Activated T-cell treated with anti-CD3 and anti-CD28 coated beads for 48 hours (primary cell): Measurements from ENCODE around the gene FOS.
"Not testable (repeated sequence)": the region's sequence is repeated elsewhere in the genome, so short reads cannot be mapped to it uniquely, and the experiment has no call there.

Experiments
- DNase-seq: peaks from one replicate; pipeline ENCODE4 v3.0.0-alpha.2; 2020; ENCODE audit warnings: low read depth

FOS gene

DNA sequence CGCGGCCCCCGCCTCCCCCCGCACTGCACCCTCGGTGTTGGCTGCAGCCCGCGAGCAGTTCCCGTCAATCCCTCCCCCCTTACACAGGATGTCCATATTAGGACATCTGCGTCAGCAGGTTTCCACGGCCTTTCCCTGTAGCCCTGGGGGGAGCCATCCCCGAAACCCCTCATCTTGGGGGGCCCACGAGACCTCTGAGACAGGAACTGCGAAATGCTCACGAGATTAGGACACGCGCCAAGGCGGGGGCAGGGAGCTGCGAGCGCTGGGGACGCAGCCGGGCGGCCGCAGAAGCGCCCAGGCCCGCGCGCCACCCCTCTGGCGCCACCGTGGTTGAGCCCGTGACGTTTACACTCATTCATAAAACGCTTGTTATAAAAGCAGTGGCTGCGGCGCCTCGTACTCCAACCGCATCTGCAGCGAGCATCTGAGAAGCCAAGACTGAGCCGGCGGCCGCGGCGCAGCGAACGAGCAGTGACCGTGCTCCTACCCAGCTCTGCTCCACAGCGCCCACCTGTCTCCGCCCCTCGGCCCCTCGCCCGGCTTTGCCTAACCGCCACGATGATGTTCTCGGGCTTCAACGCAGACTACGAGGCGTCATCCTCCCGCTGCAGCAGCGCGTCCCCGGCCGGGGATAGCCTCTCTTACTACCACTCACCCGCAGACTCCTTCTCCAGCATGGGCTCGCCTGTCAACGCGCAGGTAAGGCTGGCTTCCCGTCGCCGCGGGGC lies at the start of gene FOS:
Gene FOS (plus strand): TSS at position 407 of the 731 bp plus-strand sequence. CDS start 155 bp downstream, at position 562.
- peak; percentile 74 for DNase-seq

DNA sequence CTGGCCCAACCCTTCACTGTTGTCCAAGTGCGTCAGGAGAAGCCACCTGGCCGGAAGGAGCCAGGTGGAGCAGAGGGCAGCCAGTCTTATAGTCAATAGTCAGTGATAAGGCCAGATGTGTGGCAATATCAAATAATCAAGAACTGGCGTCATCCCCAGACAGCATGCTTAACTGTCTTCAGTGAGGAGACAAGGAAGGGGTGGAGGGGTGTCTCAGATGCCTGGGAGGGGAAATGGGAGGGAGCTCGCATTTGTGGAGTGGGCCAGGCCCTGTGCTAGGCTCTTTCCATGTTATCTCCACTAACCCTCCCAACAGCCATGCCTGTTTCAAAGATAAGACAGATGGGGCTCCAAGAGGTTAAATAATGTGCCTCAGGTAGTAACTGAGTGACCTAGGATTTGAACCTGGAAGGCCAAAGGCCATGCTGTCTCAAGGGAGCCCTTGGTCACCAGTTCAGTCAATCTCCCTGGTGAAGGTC lies 48.9 kb upstream of the FOS start:
- DNase-seq, result no peak

DNA sequence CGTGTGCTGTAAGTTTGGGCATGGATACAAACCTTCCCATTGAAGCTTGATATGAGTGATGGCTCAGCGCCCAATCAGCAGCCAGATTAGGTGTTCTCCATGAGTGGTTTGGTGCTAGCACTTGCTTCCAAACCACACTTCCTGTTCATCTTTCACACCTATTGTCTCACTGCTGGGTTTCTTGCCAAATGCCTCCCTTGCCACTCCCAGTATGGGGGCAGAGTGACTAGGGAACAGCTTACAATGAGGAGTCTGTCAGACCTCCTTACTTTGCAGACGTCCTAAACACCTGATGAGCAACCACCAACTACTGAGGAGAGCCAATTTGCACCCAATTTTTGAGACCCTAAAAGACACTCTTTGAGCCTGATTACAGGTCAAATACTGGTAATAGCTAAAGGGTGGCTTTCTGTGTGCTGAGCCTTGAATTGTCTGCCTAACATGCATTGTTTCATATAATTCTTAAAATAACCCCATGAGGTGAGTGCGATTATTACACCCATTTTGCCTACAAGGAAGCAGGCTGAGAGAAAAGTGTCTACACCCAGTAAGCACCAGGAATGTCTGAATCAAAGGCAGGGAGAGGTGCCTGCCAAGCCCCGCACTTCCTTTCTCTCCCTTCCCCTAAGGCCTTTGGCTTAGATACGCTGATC lies 48.4 kb upstream of the FOS start:
- DNase-seq, result peak; percentile 17

DNA sequence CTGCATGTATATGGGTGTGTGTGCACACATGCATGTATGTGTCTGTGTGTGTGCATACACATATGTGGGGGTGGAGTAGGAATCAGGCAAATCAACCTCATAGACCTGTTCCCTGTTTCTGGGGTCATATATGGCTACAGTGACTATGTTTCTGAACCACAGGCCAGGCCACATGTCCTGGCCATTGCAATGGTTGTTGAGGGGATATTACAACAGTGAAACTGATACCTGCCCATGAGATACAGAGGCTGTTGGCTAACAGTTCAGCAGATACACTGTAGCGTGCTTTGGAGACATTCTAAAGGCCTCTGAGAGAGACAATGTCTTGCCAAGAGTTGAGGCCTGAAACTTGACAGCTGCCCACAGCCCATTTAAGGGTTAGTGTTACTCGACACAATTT lies 47.3 kb upstream of the FOS start:
- DNase-seq, result no peak

DNA sequence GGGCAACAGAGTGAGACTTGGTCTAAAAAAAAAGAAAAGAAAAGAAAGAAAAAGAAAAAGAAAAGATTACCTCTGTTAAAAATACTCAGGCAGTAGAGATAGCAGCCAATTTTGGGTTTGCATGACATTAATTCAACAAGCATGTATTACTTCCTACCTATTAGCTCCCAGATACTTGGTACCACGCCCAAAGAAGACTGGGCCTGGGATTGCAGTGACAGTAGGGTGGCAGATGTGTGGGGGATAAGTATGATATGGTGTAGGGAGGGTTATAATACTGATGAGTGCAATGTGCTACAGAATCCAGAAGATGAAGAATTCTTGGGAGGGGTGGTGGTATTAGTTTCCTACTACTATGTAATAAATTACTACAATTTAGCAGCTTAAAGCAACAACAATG lies 46.4 kb upstream of the FOS start:
- no peak for DNase-seq

DNA sequence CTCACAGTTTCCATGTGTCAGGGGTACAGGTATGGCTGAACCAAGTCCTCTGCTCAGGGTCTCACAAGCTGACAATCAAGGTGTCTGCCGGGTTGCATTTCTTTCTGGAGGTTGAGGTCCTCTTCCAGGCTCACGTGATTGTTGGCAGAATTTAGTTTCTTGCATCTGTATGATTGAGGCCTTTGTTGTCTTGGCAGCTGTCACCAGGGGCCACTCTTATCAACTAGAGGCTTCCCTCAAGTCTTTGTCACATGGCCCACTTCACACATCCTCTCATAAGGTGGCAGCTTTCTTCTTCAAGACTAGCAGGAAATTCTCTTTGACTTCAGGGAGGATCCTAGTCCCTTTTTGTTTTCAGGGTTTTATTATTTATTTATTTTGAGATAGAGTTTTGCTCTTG lies 46.0 kb upstream of the FOS start:
- DNase-seq, result no peak

DNA sequence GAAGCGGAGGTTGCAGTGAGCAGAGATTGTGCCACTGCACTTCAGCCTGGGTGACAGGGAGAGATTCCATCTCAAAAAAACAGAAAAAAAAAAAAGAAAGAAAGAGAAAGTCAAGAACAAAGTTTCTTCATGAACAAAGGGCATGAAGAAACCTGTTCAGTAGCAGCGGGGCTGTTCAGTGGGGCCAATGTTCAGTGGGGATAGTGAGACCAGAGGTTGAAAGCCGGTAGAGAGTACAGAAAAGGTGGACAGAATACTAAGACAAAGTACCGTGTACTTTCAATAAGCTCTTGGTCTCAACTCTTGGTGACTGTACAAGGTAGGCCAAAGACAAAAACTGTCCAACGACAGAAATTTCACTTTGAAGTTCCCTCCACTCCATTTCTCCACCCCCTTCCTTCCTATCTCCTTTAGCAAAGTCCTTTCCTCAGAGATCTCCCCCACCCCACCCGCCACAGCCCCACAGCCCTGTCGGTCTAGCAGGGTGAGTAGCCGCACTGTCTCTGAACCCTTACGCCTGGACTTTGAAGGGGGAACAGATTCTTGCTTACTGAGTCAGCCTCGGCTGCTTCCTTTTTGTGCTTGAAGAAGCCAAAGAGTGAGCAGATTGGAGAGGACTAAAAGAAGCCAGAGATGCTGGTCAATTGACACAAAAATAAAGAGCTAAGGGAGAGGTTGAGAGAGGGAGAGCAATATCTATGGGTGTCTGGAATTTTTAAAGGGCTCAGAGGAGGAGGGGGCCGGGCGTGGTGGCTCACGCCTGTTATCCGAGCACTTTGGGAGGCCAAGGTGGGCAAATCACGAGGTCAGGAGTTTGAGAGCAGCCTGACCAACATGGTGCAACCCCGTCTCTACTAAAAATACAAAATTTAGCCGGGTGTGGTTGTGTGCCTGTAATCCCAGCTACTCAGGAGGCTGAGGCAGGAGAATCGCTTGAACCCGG lies 44.2 kb upstream of the FOS start:
- no peak for DNase-seq

DNA sequence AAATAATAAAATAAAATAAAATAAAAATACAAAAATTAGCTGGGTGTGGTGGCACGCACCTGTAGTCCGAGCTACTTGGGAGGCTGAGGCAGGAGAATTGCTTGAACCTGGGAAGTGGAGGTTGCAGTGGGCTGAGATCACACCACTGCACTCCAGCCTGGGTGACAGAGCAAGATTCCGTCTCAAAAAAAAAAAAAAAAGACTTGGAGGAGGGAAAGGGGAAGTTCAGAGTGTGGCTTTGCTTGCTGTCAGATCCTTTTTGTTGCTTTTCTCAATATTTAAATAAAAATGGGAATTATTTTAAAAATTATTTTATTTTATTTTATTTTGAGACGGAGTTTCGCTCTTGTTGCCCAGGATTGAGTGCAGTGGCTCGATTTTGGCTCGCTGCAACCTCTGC lies 43.4 kb upstream of the FOS start:
- DNase-seq, result not testable (repeated sequence)

DNA sequence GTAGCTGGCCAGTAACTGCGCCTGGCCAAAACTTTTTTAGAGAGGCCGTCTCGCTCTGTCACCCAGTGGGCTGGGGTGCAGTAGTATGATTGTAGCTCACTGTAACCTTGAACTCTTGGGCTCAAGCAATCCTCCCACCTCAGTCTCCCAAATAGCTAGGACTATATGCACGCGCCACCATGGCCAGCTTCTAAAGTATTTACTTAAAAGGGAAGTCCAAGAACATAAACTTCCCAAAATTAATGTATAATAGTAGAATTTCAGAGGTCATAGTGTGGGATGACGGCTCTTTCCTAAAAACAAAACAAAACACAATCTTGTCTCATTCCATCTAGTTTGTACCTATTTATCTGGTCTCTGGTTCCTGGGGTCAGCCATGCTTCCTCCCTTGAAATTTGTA lies 42.2 kb upstream of the FOS start:
- no peak for DNase-seq

DNA sequence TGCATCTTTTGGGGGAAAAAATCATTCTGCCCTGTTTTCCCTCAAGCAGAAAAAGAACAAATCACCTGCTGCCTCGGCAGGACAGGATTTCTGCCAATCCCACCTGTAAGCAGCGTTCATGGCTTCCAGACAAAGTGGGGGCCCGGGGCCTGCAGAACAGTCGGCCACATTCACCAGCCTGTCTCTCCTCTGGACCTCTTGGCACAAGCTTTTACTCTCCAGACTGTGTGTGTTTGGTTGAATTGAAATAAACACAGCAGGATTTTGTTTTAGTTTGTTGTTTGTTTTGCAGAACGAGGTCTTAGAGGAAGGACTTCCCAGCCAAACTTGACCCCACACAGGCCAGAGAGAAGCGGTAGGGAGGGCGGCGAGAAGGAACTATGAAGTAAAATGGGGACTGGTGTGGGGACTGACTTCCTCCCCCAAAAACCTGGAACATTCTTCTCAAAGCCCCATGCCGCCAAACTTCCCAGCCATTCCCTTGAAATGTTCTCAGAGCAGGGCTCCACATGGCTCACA lies 41.7 kb upstream of the FOS start:
- DNase-seq, result no peak

DNA sequence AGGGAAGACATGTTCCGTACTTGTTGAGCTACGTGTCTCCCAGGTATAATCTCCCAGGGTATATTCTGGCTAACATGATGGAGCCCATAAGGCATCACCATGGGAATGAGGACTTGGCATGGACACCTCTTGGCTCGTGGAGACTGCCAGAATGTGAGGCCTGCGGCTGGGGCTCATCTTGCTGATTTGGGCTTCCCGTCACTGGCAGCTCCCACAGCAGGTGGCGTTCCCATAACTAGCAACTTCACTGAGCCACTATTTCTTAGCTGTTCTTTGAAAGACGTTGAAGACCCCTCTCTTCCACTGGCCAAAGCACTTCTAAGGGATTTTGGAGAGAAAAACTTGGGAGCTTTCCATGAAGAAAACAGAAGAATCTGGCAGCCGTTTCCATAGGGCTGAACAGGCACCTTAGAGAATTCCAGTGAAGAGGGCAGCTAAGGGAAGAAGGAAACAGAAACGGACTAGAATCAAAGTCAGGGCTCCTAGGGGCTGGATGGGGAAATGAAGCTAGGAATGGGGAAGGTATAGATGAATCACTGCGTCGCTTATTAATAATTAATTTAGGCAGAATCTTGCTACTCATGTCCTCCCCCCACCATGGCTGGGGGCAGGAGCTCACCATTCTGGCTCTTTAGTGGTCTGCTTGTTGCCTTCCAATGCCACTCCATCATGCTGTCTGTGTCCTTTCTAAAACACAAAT lies 39.7 kb upstream of the FOS start:
- DNase-seq, result no peak

DNA sequence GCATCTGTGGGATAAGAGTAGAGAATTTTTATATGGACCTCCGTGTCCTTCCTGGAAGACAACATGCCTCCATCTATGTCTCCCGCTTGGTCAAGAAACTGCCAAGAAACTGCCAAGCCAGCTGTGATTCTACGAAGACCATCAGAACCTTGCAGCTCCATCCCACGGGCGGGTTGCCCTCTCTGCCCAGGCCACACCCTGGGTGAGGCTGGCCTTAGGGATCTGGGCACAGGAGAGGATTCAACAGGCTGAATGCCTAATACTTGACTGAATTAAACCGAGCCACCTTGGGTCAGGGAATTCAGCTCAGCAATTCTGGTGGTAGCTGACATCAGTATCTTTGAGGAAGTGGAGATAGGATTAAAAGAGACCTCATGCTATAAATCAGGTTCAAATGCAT lies 37.8 kb upstream of the FOS start:
- no peak for DNase-seq

DNA sequence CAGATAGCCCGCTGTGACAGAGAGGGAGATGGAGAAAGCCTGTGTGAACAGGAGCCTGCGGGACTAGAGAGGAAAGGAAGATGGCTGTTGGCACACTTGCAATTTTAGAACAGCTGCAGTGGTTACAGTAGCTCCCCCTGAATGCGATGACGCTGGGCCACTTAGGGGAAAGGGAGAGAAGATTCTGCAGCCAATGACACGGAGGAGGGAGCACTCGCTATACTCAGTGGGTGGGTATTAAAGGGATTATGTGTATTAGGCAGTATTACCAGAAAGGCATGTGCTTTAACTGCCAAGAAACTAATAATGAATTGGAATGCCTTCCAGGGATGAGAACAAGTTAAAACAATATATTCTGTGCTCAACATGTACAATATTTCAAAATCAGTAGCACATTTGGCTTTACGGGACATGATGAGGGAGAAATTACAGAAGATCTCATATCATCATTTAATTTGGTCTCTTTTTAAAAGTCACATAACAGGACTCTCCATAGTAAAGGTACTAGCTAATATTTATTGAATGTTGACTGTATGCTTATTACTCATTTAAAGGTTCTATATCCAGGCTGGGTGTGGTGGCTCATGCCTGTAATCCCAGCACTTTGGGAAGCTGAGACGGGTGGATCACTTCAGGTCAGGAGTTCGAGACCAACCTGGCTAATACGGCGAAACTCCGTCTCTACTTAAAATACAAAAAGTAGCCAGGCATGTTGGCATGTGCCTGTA lies 35.9 kb upstream of the FOS start:
- DNase-seq, result no peak

DNA sequence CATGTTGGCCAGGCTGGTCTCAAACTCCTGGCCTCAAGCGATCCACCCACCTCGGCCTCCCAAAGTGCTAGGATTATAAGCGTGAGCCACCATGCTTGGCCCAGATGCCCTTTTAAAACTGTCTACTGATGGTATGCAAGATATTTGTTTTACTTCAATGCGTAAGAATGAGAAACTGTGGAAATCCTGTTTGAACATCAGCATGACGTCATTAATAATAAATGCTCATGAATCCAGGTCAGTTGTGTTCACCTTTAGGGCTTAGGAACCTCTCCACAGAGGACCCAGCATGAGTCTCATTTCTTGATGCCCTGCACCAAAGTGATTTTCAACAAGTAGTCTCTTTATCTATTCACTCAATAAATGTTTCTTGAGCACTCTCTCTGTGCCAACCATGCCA lies 34.5 kb upstream of the FOS start:
- DNase-seq, result no peak

DNA sequence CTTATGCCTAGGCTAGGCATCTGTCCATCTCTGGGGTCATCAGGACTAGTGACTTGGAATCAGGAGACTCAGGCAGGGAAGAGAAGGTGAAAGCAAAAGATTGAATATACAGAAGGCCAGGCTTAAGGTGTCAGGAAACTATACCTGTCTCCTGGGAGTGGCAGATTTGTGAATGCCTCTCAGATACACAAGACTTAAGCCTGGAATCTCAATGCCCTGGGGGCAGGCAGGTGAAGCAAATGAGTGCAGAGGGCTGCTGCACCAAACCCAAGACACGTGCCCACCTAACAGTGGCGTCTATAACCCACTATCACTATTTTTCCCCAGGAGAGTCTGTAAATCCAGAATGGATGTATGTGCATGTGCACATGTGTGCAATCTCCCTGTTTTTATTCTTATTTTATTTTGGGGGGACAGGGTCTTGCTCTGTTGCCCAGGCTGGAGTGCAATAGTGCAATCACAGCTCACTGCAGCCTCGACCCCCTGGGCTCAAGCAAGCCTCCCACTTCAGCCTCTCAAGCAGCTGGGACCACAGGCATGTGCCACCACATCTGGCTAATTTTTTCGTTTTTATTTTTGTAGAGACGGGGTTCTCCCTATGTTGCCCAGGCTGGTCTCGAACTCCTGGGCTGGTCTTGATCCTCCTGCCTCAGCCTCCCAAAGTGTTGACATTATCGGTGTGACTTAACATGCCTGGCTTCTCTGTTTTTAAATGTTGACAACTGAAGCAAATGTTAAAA lies 31.9 kb upstream of the FOS start:
- no peak for DNase-seq

DNA sequence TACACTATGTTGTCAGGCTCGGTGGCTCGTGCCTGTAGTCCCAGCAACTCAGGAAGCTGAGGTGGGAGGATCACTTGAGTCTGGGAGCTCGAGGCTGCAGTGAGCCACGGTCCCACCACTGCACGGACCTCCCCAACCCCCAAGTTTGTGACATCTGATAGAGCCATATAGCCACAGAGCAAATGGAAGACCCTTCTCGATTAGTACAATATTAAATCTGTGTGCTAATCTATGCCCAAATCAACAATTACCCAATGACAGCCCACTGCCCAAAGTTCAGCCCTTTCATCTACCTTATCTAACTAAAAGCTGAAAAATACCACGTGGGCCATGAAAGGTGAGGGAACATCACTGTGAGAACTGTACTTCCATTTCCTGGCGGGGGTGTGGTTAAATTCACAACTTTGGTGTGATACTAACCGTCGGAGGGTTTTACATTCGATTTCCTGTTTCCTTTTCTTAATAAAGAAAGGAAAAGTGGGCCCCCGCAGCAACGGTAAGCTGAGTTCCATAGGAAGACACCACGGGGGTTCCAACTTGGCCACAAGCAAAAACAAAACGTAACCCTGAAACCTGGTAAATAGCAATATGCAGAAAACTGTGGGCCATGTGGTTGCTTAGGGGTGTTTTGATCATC lies 31.2 kb upstream of the FOS start:
- DNase-seq, result peak; percentile 54

DNA sequence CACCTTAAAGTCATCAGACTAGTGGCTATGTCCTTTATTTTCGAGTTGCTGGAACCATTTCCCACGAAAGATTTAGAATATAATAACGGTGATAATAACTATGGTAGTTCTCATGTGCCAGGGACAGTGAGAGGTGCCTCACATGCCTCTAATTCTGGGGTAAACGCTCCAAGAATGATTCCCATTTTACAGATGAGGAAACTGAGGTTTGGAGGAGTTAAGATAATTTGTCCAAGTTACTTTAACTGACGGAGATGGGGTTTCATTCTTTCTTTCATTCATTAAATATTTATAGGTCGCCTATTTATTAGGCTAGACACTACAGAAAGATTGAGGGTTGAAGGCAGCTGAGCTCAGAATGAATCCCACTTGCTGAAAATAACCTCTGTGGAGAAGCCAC lies 30.7 kb upstream of the FOS start:
- DNase-seq, result no peak

DNA sequence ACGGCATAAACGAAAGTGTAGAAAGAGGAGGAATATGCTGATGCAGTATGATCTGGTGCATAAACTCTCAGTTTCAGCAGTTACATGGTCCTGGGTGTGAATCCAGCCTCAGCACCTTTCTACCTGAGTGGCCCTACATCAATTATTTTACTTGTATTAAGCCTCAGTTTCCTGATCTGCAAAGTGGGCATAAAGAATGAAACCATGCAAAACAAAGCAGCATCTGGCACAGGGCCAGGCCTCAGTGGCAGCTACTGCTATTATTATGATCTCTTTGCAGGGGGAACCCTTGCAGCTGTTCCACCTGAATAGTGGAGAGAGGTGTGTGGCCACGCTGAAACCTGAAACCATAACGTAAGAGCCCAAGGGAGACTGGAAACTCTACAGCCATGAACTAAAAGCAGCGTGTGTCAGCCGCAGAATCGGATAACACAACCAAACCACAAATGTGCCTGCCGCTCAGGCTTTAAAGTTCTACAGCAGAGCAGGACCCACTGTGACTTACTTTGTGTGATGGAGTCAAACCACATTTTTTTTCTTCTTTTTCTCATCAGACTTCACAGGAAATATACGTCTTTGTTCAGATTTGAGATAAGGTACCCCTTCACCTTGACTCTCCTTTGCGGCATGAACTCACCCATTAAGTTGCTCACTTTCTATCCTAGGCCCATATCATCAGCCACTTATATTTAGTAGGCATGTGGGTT lies 29.2 kb upstream of the FOS start:
- peak; percentile 73 for DNase-seq

DNA sequence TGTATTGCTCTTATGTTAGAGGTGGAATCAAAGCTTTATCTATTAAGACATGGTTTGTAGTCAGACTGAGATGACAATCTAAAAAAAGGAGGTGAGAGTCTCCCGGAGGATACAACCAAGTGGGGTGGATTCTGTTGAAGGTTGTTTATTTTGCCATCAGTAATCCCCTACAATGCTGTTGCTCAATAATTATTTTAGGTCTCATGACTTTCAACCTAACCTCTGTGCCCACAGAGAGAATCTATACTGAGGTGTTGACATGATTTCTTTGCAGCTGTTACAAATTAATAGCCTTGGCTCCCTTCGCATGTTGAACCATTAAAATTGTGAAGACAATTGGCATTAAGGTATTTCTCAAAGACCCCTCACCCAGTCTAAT lies 28.7 kb upstream of the FOS start:
- no peak for DNase-seq
